SK-N-SH treated with all-trans-retinoic acid at 6 μM for 48 hours (cell line): ENCODE results near the gene SDC3.

Source experiments
- ATAC-seq: fragments of 200-7000 bp; cut with Tn5 transposase; 3 replicates; pipeline ENCODE4 v1.9.1; 2020; ENCODE audit warnings: mild to moderate bottlenecking, moderate library complexity
- BACH2 ChIP-seq: fragments of 250-450 bp; sonication (Bioruptor Pico); IDR thresholded peaks from 2 replicates; pipeline ENCODE4 v1.9.0; 2021; ENCODE audit warnings: mild to moderate bottlenecking, borderline replicate concordance
- CSDC2 ChIP-seq: fragments of 250-450 bp; sonication (Bioruptor Pico); IDR thresholded peaks from 2 replicates; pipeline ENCODE4 v1.5.0; 2020; ENCODE audit warnings: mild to moderate bottlenecking, moderate library complexity
- ESRRG ChIP-seq: fragments of 250-450 bp; sonication (Bioruptor Pico); IDR thresholded peaks from 2 replicates; pipeline ENCODE4 v1.6.1; 2021; ENCODE audit warnings: mild to moderate bottlenecking
- GLIS3 ChIP-seq: fragments of 250-450 bp; sonication (Bioruptor Pico); IDR thresholded peaks from 2 replicates; pipeline ENCODE4 v1.5.0; 2020; ENCODE audit warnings: mild to moderate bottlenecking, moderate library complexity
- ISL1 ChIP-seq: fragments of 250-450 bp; sonication (Bioruptor Pico); IDR thresholded peaks from 2 replicates; pipeline ENCODE4 v2.1.2; 2022; ENCODE audit warnings: mild to moderate bottlenecking, moderate library complexity
- PATZ1 ChIP-seq: fragments of 250-450 bp; sonication (Bioruptor Pico); IDR thresholded peaks from 2 replicates; pipeline ENCODE4 v1.8.0; 2020; ENCODE audit warnings: mild to moderate bottlenecking, moderate library complexity, borderline replicate concordance
- POU6F1 ChIP-seq: fragments of 250-450 bp; sonication (Bioruptor Pico); IDR thresholded peaks from 2 replicates; pipeline ENCODE4 v1.8.0; 2021; ENCODE audit warnings: low read depth, mild to moderate bottlenecking, moderate library complexity, borderline replicate concordance
- PPARA ChIP-seq: fragments of 250-450 bp; sonication (Bioruptor Pico); IDR thresholded peaks from 2 replicates; pipeline ENCODE4 v1.5.0; 2020; ENCODE audit warnings: mild to moderate bottlenecking, borderline replicate concordance
- RARB ChIP-seq: fragments of 250-450 bp; sonication (Bioruptor Pico); IDR thresholded peaks from 2 replicates; pipeline ENCODE4 v1.8.0; 2021; ENCODE audit warnings: mild to moderate bottlenecking, moderate library complexity
- SNAI2 ChIP-seq: fragments of 250-450 bp; sonication (Bioruptor Pico); IDR thresholded peaks from 2 replicates; pipeline ENCODE4 v1.5.0; 2020; ENCODE audit warnings: mild to moderate bottlenecking, moderate library complexity
- TCF4 ChIP-seq: fragments of 250-450 bp; sonication (Bioruptor Pico); IDR thresholded peaks from 2 replicates; pipeline ENCODE4 v1.8.0; 2021; ENCODE audit warnings: mild to moderate bottlenecking, moderate library complexity, borderline replicate concordance
- TOX ChIP-seq: fragments of 250-450 bp; sonication (Bioruptor Pico); IDR thresholded peaks from 2 replicates; pipeline ENCODE4 v1.8.0; 2021; ENCODE audit warnings: mild to moderate bottlenecking, moderate library complexity, borderline replicate concordance
- ZFP3 ChIP-seq: fragments of 250-450 bp; sonication (Bioruptor Pico); IDR thresholded peaks from 2 replicates; pipeline ENCODE4 v1.5.0; 2020; ENCODE audit warnings: mild to moderate bottlenecking, moderate library complexity
- ZFP30 ChIP-seq: fragments of 450-650 bp; formaldehyde crosslinking; IDR thresholded peaks from 2 replicates; pipeline ENCODE4 v1.5.0; 2022; ENCODE audit warnings: mild to moderate bottlenecking, moderate library complexity
- ZNF565 ChIP-seq: fragments of 450-650 bp; formaldehyde crosslinking; conservative IDR thresholded peaks from 2 replicates; pipeline ENCODE4 v1.5.0; 2020; ENCODE audit warnings: low read depth, mild to moderate bottlenecking, moderate library complexity
- ZNF8 ChIP-seq: fragments of 450-650 bp; formaldehyde crosslinking; IDR thresholded peaks from 2 replicates; pipeline ENCODE4 v1.5.0; 2020; ENCODE audit warnings: mild to moderate bottlenecking, moderate library complexity
- TF ChIP-seq, protein P1 (sequence below): fragments of 250-450 bp; sonication (Bioruptor Pico); IDR thresholded peaks from 2 replicates; pipeline ENCODE4 v1.5.1; 2020; ENCODE audit warnings: low read depth, mild to moderate bottlenecking, moderate library complexity
- TF ChIP-seq, protein P2 (sequence below): fragments of 250-450 bp; sonication (Bioruptor Pico); IDR thresholded peaks from 2 replicates; pipeline ENCODE4 v1.5.1; 2021; ENCODE audit warnings: mild to moderate bottlenecking, moderate library complexity

Gene SDC3

DNA sequence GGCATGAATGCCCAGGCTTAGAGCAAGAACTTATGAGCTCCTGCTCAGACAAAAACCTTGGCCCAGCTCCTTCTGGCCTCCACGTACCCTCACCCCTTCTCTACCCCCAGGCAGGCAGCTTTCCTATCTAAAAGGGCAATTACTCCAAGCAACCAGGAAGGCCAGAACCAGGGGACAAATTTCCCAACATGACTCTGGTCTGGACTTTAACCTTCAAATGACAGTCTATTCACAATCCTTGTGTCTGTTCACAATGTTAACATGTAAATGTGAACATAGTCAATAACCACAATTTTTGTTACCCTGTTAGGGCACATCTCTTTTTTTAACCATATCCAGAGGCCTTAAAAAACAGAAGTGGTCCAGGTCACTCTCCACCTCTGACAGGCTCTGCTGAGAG, 86.6 kb downstream of the SDC3 start:
- no peak for ATAC-seq
- TF ChIP-seq SNAI2 (CRISPR knock-in tag): no peak
- no peak for TF ChIP-seq POU6F1
- TF ChIP-seq, protein P1, sequence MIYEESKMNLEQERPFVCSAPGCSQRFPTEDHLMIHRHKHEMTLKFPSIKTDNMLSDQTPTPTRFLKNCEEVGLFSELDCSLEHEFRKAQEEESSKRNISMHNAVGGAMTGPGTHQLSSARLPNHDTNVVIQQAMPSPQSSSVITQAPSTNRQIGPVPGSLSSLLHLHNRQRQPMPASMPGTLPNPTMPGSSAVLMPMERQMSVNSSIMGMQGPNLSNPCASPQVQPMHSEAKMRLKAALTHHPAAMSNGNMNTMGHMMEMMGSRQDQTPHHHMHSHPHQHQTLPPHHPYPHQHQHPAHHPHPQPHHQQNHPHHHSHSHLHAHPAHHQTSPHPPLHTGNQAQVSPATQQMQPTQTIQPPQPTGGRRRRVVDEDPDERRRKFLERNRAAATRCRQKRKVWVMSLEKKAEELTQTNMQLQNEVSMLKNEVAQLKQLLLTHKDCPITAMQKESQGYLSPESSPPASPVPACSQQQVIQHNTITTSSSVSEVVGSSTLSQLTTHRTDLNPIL (CRISPR knock-in tag): no peak
- no peak for TF ChIP-seq TOX
- TF ChIP-seq PPARA (CRISPR knock-in tag): no peak
- no peak for TF ChIP-seq CSDC2 (CRISPR knock-in tag)
- TF ChIP-seq, protein P2, sequence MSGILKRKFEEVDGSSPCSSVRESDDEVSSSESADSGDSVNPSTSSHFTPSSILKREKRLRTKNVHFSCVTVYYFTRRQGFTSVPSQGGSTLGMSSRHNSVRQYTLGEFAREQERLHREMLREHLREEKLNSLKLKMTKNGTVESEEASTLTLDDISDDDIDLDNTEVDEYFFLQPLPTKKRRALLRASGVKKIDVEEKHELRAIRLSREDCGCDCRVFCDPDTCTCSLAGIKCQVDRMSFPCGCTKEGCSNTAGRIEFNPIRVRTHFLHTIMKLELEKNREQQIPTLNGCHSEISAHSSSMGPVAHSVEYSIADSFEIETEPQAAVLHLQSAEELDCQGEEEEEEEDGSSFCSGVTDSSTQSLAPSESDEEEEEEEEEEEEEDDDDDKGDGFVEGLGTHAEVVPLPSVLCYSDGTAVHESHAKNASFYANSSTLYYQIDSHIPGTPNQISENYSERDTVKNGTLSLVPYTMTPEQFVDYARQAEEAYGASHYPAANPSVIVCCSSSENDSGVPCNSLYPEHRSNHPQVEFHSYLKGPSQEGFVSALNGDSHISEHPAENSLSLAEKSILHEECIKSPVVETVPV (CRISPR knock-in tag): no peak
- TF ChIP-seq ESRRG (CRISPR knock-in tag): no peak
- TF ChIP-seq ZFP30 (CRISPR knock-in tag): no peak
- TF ChIP-seq RARB (CRISPR knock-in tag): no peak
- no peak for TF ChIP-seq BACH2 (CRISPR knock-in tag)
- no peak for TF ChIP-seq PATZ1 (CRISPR knock-in tag)
- no peak for TF ChIP-seq ISL1 (CRISPR knock-in tag)
- no peak for TF ChIP-seq ZNF8 (CRISPR knock-in tag)

GRCh38 chr1:30820299-30820698, 88.3 kb downstream of the SDC3 start:
- ATAC-seq: no peak
- TF ChIP-seq RARB (CRISPR knock-in tag): no peak
- TF ChIP-seq TOX: no peak
- no peak for TF ChIP-seq ZFP30 (CRISPR knock-in tag)
- TF ChIP-seq ZNF565: no peak
- TF ChIP-seq TCF4 (CRISPR knock-in tag): no peak
- no peak for TF ChIP-seq ISL1 (CRISPR knock-in tag)
- no peak for TF ChIP-seq CSDC2 (CRISPR knock-in tag)
- no peak for TF ChIP-seq PPARA (CRISPR knock-in tag)
- TF ChIP-seq, protein P2 (CRISPR knock-in tag): no peak
- no peak for TF ChIP-seq ESRRG (CRISPR knock-in tag)
- TF ChIP-seq GLIS3 (CRISPR knock-in tag): no peak
- TF ChIP-seq, protein P1 (CRISPR knock-in tag): no peak
- no peak for TF ChIP-seq ZFP3 (CRISPR knock-in tag)
- TF ChIP-seq ZNF8 (CRISPR knock-in tag): no peak
- TF ChIP-seq, all 23 proteins: peak for 0
